ENCODE data around the gene ADRA2B.

- TF ChIP-seq EZH2 (IDR thresholded peaks at IDR 0.05; ENCODE audit: low read length, missing control alignments) (no peak), CTCF (conservative IDR thresholded peaks at IDR 0.05 in 1 of 2, IDR thresholded peaks at IDR 0.05 in 1 of 2; ENCODE audit: low read depth in 1 of 2, low read length in 2 of 2) (no peak)
Observed at GRCh38 chr2:96073170-96073775, 43.1 kb downstream of the ADRA2B start.
